ENCODE results near the gene NKAIN1.

GRCh38 chr1:31244326-31244725 lies 4.6 kb upstream of the NKAIN1 start:
- TF ChIP-seq, protein P1, sequence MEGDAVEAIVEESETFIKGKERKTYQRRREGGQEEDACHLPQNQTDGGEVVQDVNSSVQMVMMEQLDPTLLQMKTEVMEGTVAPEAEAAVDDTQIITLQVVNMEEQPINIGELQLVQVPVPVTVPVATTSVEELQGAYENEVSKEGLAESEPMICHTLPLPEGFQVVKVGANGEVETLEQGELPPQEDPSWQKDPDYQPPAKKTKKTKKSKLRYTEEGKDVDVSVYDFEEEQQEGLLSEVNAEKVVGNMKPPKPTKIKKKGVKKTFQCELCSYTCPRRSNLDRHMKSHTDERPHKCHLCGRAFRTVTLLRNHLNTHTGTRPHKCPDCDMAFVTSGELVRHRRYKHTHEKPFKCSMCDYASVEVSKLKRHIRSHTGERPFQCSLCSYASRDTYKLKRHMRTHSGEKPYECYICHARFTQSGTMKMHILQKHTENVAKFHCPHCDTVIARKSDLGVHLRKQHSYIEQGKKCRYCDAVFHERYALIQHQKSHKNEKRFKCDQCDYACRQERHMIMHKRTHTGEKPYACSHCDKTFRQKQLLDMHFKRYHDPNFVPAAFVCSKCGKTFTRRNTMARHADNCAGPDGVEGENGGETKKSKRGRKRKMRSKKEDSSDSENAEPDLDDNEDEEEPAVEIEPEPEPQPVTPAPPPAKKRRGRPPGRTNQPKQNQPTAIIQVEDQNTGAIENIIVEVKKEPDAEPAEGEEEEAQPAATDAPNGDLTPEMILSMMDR (IDR thresholded peaks at IDR 0.05 in 4 of 5, conservative IDR thresholded peaks at IDR 0.05 in 1 of 5), result no peak
- no peak for TF ChIP-seq POLR2A (IDR thresholded peaks at IDR 0.05)

Data from gastrocnemius medialis (tissue), 4 donors.